Stomach smooth muscle (tissue), 2 donors: ENCODE data around the gene FCSK.
"Not testable (repeated sequence)": the region's sequence is repeated elsewhere in the genome, so short reads cannot be mapped to it uniquely, and the experiment has no call there.

Experiments
- H3K27ac ChIP-seq: one replicate; pipeline ENCODE4 v1.7.0; 2013; ENCODE audit warnings: mild to moderate bottlenecking, low read length, inconsistent platforms
- H3K27me3 ChIP-seq, 2 donors: one replicate each; pipeline ENCODE4 v1.7.0; 2013; ENCODE audit warnings: low read length in 2 of 2; ENCODE audit not compliant: insufficient read depth in 2 of 2, control insufficient read depth in 1 of 2
- H3K36me3 ChIP-seq, 2 donors: one replicate each; pipeline ENCODE4 v1.7.0; 2013; ENCODE audit warnings: low read length in 2 of 2; ENCODE audit not compliant: control insufficient read depth in 2 of 2, insufficient read depth in 2 of 2
- H3K4me1 ChIP-seq: one replicate; pipeline ENCODE4 v1.7.0; 2013; ENCODE audit warnings: low read length; ENCODE audit not compliant: control insufficient read depth, insufficient read depth
- H3K4me3 ChIP-seq, 2 donors: one replicate each; pipeline ENCODE4 v1.7.0; 2013; ENCODE audit warnings: low read length in 2 of 2
- H3K9ac ChIP-seq, 2 donors: one replicate each; pipeline ENCODE4 v1.7.0; 2013; ENCODE audit warnings: low read length in 2 of 2, mild to moderate bottlenecking in 1 of 2
- H3K9me3 ChIP-seq, 2 donors: one replicate each; pipeline ENCODE4 v1.7.0; 2013; ENCODE audit warnings: low read length in 2 of 2; ENCODE audit not compliant: control insufficient read depth in 2 of 2
- donor health status: healthy.
- donor health status: Pancreatic carcinoma.

Gene FCSK

DNA sequence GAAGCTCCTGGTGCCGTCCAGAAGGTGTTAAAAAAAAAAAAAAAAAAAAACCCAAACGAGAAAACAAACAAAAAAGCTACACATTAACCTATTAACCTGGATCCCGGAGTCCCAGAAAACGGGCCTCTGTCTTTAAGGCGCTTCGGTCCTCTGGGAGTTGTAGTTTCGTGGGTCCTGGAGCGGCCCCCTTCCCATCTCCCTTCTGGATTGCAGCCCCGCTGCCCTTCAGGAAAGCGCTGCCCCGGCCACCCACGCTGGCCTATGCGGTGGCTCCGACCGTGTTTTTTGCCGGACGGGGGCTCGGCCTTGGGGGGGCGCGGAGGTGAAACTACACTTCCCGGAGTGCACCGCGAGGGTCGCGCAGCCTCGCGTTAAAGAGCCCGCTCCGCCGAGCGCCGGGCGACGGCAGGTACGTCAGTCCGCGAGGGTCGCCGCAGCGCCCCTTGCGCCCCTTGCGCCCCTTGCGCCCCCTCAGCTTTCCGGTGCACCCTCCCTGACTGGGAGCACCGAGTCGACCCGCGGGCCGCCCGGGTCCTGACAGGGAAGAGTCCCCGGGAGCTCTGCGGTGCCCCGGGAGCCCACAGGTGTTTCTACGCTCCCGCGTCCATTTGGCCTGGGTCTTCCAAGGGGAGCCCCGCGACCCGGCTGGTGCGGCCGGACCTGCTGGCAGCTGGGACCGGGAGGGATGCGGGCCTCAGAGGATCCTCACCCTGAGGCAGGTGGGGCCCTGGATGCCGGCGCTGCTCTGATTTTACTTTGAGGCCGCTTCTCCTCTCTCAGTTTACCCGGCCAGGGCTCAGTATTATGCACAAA is at the start of gene FCSK:
Gene FCSK (plus strand): TSS at position 374 of the 813 bp plus-strand sequence. CDS start 8,596 bp downstream, outside the sequence.
- H3K27ac ChIP-seq: peak within 1 kb of the TSS; percentile 84
- no peaks in the 10 kb centered on the region for H3K9me3 ChIP-seq

DNA sequence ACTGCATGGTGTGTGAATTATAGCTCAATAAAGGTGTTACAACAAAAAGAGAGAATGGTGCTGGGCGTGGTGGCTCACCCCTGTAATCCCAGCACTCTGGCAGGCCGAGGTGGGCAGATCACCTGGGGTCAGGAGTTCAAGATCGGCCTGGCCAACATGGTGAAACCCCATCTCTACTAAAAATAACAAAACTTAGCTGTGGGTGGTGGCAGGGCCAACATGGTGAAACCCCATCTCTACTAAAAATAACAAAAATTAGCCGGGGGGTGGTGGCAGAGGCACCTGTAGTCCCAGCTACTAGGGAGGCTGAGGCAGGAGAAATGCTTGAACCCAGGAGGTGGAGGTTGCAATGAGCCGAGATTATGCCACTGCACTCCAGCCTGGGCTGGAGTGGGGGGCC is 48.3 kb upstream of the FCSK start:
- not testable (repeated sequence) for H3K4me3 ChIP-seq, H3K27ac ChIP-seq, H3K27me3 ChIP-seq, H3K9me3 ChIP-seq, H3K9ac ChIP-seq, H3K36me3 ChIP-seq, H3K4me1 ChIP-seq

More for the DNA sequence above, at the start of gene FCSK:
- peak within 1 kb of the TSS; percentile 60 to 85 for H3K4me3 ChIP-seq
- H3K36me3 ChIP-seq: no peaks in the 10 kb centered on the region
- peak within 1 kb of the TSS; percentile 83 to 89 for H3K9ac ChIP-seq
- H3K4me1 ChIP-seq: peaks cover 8% of the 10 kb centered on the region
- no peaks in the 10 kb centered on the region for H3K27me3 ChIP-seq

GRCh38 chr16:70407811-70408274 is 46.6 kb upstream of the FCSK start:
- H3K4me1 ChIP-seq: peaks cover 2% of the 10 kb centered on the region
- H3K27ac ChIP-seq: no peak overlapping the region
- no peaks in the 10 kb centered on the region for H3K27me3 ChIP-seq
- H3K36me3 ChIP-seq: no peaks in the 10 kb centered on the region
- no peak overlapping the region for H3K4me3 ChIP-seq
- no peak overlapping the region for H3K9ac ChIP-seq
- H3K9me3 ChIP-seq: no peaks in the 10 kb centered on the region

GRCh38 chr16:70410734-70411133 is 43.7 kb upstream of the FCSK start:
- peaks cover 2% of the 10 kb centered on the region for H3K4me1 ChIP-seq
- H3K36me3 ChIP-seq: no peaks in the 10 kb centered on the region
- no peak overlapping the region for H3K4me3 ChIP-seq

GRCh38 chr16:70412385-70412784 is 42.0 kb upstream of the FCSK start:
- Histone ChIP-seq H3K27me3 (no peaks in the 10 kb centered on the region), H3K9me3 (no peaks in the 10 kb centered on the region), H3K9ac (no peak overlapping the region), H3K4me3 (no peak overlapping the region), H3K27ac (no peak overlapping the region), H3K36me3 (no peaks in the 10 kb centered on the region), H3K4me1 (peaks cover 2% of the 10 kb centered on the region)

More at GRCh38 chr16:70410734-70411133, 43.7 kb upstream of the FCSK start:
- Histone ChIP-seq H3K9ac (no peak overlapping the region), H3K27me3 (no peaks in the 10 kb centered on the region), H3K27ac (no peak overlapping the region), H3K9me3 (no peaks in the 10 kb centered on the region)

GRCh38 chr16:70413572-70413971 is 40.8 kb upstream of the FCSK start:
- not testable (repeated sequence) for H3K9ac ChIP-seq, H3K36me3 ChIP-seq, H3K27me3 ChIP-seq, H3K9me3 ChIP-seq, H3K4me1 ChIP-seq, H3K27ac ChIP-seq, H3K4me3 ChIP-seq

DNA sequence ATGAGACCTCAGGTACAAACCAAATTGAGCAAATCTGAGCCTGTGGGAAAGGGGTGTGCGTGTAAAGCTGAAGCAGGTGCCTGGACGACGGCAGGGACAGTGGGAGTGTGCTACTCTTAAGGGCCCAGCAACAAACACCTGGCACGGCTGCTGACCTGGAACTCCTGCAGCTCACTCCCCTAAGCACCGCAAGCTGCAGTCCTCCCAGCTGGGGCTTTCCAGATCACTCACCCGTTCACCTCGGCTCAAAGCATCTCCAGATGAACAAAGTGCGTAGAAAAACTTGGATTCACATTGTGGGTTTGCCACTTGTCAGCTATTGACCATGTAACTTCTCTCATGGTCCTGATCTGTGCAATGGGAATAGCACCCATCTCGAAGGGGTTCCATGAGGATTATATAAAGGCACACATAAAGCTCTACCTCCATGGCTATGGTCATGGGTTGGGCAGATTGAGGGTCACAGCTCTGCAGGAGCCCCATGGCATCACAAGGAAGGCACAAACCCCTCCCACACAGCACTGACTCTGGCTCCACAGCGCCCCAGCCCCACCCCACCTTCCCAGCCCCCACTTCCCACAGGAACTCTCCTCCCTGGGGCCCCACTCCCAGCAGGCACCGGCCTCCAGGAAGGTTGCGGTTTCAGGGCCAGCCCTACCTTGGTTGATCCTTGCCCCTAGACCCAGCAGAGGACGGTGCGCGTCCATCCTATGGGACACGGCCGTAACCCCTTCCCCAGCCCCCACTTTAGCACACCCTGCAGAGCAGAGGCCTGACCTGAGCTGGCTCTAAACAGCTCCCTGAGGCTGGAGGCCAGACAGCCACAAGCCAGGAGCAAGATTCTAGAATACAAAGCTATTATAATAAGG is 37.4 kb upstream of the FCSK start:
- no peaks in the 10 kb centered on the region for H3K27me3 ChIP-seq
- no peak overlapping the region for H3K9ac ChIP-seq

DNA sequence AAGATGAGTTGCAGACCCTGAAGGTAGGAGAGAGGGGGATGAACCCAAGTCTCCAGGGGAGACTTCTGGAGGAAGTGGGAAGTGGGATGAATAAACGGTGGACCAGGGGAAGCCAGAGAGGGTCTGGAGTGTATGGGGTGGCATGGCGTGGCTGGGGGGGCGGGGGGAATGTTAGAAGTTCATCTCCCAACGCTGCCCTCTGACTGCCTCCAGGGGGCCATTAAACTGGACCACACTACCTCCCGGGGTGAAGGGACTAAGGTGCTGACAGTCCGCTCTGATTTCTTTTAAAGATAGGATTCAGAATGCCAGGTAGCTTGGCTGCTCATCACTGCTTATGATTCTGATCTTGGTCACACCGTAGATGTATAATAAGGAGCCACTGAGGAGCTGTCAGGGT is 36.7 kb upstream of the FCSK start:
- H3K27me3 ChIP-seq: no peaks in the 10 kb centered on the region
- no peak overlapping the region for H3K4me3 ChIP-seq
- no peak overlapping the region for H3K9ac ChIP-seq
- no peaks in the 10 kb centered on the region for H3K9me3 ChIP-seq
- peaks cover 17% of the 10 kb centered on the region for H3K4me1 ChIP-seq
- H3K27ac ChIP-seq: no peak overlapping the region
- no peaks in the 10 kb centered on the region for H3K36me3 ChIP-seq

More for the DNA sequence above, 37.4 kb upstream of the FCSK start:
- Histone ChIP-seq H3K9me3 (no peaks in the 10 kb centered on the region), H3K36me3 (no peaks in the 10 kb centered on the region), H3K4me3 (no peak overlapping the region), H3K4me1 (peaks cover 12% of the 10 kb centered on the region), H3K27ac (no peak overlapping the region)

GRCh38 chr16:70418274-70418992 is 36.0 kb upstream of the FCSK start:
- peaks cover 21% of the 10 kb centered on the region for H3K4me1 ChIP-seq
- no peak overlapping the region for H3K27ac ChIP-seq
- no peaks in the 10 kb centered on the region for H3K9me3 ChIP-seq
- no peaks in the 10 kb centered on the region for H3K36me3 ChIP-seq
- H3K27me3 ChIP-seq: no peaks in the 10 kb centered on the region
- no peak overlapping the region for H3K4me3 ChIP-seq
- no peak overlapping the region for H3K9ac ChIP-seq

- no peaks in the 10 kb centered on the region for H3K9me3 ChIP-seq
- H3K4me3 ChIP-seq: no peak overlapping the region
- peaks cover 21% of the 10 kb centered on the region for H3K4me1 ChIP-seq
- no peak overlapping the region for H3K27ac ChIP-seq
- H3K9ac ChIP-seq: no peak overlapping the region
- H3K27me3 ChIP-seq: no peaks in the 10 kb centered on the region
- H3K36me3 ChIP-seq: no peaks in the 10 kb centered on the region
Measured at GRCh38 chr16:70418993-70419318, 35.4 kb upstream of the FCSK start.
